Activated T-helper 2 cell treated with anti-CD3 and anti-CD28 coated beads, Interferon-gamma antibody, Interleukin-2, Interleukin-4, amounts not matched to agents 10 μg/mL and 5 μg/mL and 100 μg/mL, durations not matched to agents 14 hours and 24 hours and 36 hours (primary cell): ENCODE results near the gene HS3ST3A1. TPM values are rescaled to one million over a fixed set of nuclear protein-coding genes. Genes with fewer than 3 reads are reported as not detected.

Experiments used
- DNase-seq: peaks from one replicate; pipeline ENCODE4 v3.0.0; 2021; ENCODE audit warnings: low spot score
- H3K27ac Mint-ChIP-seq: one replicate; pipeline ENCODE4 v1.8.0; 2021; ENCODE audit warnings: mixed read lengths
- H3K27me3 Mint-ChIP-seq: one replicate; pipeline ENCODE4 v1.8.0; 2021; ENCODE audit warnings: low read depth, mixed read lengths
- H3K36me3 Mint-ChIP-seq: one replicate; pipeline ENCODE4 v1.8.0; 2021; ENCODE audit warnings: low read depth, mixed read lengths
- H3K4me1 Mint-ChIP-seq: one replicate; pipeline ENCODE4 v1.8.0; 2021; ENCODE audit warnings: low read depth, mixed read lengths
- H3K4me3 Mint-ChIP-seq: one replicate; pipeline ENCODE4 v1.8.0; 2021; ENCODE audit warnings: low read depth, mild to moderate bottlenecking, moderate library complexity, mixed read lengths
- H3K9me3 Mint-ChIP-seq: one replicate; pipeline ENCODE4 v1.8.0; 2021; ENCODE audit warnings: mixed read lengths
- intact Hi-C: fragments of 100-400 bp; cut with micrococcal nuclease; formaldehyde crosslinking; loops from one replicate; pipeline ENCODE4 v1.15.1; 2023
- total RNA-seq: library from RNA; stranded (reverse); gene quantifications from 2 replicates; pipeline ENCODE4 v1.2.3, GENCODE V29; 2022

The HS3ST3A1 gene
- total RNA-seq, 1 donor from 2014 or later: 1.2 TPM

- Mint-ChIP-seq H3K4me1 (no peaks in the 10 kb centered on the region), H3K36me3 (no peaks in the 10 kb centered on the region), H3K9me3 (no peaks in the 10 kb centered on the region), H3K4me3 (no peak overlapping the region), H3K27me3 (peaks cover 2% of the 10 kb centered on the region), H3K27ac (no peak overlapping the region)
- no peak for DNase-seq
- intact Hi-C loops: no loop called here
These were observed 25.0 kb upstream of the HS3ST3A1 start for GRCh38 chr17:13626703-13627102.

DNA sequence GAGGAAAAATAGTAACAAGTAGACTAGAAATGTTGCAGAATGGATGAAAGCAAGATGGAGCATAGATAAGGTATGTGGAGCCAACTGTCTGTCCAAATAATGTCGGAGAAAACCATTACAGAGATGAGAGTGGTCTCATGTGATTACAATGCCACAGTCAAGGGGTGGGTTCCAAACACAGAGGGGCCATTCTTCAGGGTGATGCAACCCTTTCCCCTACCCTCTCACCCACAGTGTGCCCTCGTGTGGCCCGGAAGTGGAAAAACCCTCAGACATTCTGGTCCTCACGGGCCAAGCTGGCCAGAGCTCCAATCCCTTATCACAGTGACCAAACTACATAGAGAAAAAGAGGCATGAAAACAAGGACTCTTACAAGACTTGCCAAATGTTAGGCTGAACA is 17.7 kb upstream of the HS3ST3A1 start:
- intact Hi-C loops: no loop called here
- Mint-ChIP-seq H3K4me3 (no peak overlapping the region), H3K36me3 (no peaks in the 10 kb centered on the region), H3K4me1 (no peaks in the 10 kb centered on the region), H3K27me3 (peaks cover 7% of the 10 kb centered on the region), H3K9me3 (no peaks in the 10 kb centered on the region), H3K27ac (no peak overlapping the region)
- DNase-seq: no peak

GRCh38 chr17:13616031-13616430 is 14.3 kb upstream of the HS3ST3A1 start:
- Mint-ChIP-seq H3K4me1 (no peaks in the 10 kb centered on the region), H3K9me3 (no peaks in the 10 kb centered on the region), H3K27ac (no peak overlapping the region), H3K27me3 (peaks cover 8% of the 10 kb centered on the region), H3K36me3 (no peaks in the 10 kb centered on the region), H3K4me3 (no peak overlapping the region)
- DNase-seq: no peak
- intact Hi-C loops: no loop called here

DNA sequence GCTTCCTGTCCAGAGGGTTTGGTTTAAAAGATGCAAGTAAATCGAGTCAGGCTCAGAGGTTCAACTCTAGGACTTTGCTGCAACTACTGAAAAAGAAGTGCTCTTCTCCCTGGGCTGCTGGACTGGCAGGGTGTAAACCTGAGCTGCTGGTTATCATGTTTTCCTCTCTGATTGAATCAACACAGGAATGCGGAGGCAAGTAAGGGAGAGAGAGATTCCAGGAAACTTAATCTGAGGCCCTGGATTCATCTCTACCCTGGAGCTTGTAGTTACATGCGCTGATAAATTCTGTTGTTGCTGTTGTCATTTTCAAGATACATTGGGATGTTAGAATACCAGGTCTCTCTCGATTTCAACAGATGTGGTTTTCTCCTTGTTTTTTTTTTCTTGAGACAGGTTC is 8.2 kb upstream of the HS3ST3A1 start:
- Mint-ChIP-seq H3K27me3 (peaks cover 12% of the 10 kb centered on the region), H3K9me3 (no peaks in the 10 kb centered on the region), H3K4me3 (no peak overlapping the region), H3K4me1 (no peaks in the 10 kb centered on the region), H3K36me3 (no peaks in the 10 kb centered on the region), H3K27ac (no peak overlapping the region)
- intact Hi-C loops: no loop called here
- DNase-seq: no peak

- Mint-ChIP-seq H3K4me3 (no peak overlapping the region), H3K36me3 (no peaks in the 10 kb centered on the region), H3K9me3 (no peaks in the 10 kb centered on the region), H3K27ac (no peak overlapping the region), H3K27me3 (peaks cover 62% of the 10 kb centered on the region), H3K4me1 (peaks cover 4% of the 10 kb centered on the region)
- no peak for DNase-seq
- intact Hi-C loops: no loop called here
These were observed 380 bp downstream of the HS3ST3A1 start for GRCh38 chr17:13601322-13601775.

- Mint-ChIP-seq H3K27ac (no peak overlapping the region), H3K4me3 (no peak overlapping the region), H3K9me3 (no peaks in the 10 kb centered on the region), H3K27me3 (peaks cover 64% of the 10 kb centered on the region), H3K4me1 (peaks cover 4% of the 10 kb centered on the region), H3K36me3 (no peaks in the 10 kb centered on the region)
- DNase-seq: no peak
- intact Hi-C loops: no loop called here
These were observed 1.0 kb downstream of the HS3ST3A1 start for GRCh38 chr17:13600475-13601321.

GRCh38 chr17:13599864-13600263 is 1.9 kb downstream of the HS3ST3A1 start:
- no peak overlapping the region for H3K4me3 Mint-ChIP-seq

DNA sequence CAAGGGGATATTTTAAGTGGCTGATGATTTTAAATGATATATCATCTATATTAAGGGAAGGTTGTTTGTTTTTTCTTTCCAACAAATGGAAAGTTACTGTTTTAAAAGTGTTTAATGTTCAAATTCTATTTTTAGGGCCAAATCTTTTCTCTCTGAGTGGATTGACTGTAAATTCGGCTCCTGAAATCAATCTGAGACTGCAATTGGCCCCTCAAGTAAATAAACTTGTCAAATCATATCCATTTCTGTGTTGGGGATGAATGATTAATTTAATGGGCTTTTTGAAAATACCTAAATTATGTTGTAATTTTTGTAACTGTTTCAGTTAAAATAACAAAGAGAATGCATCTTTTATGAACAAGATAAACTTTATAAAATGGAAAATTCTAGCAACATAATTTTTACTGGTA is 2.6 kb downstream of the HS3ST3A1 start:
- DNase-seq: no peak
- no peak overlapping the region for H3K27ac Mint-ChIP-seq
- peaks cover 11% of the 10 kb centered on the region for H3K4me1 Mint-ChIP-seq
- H3K9me3 Mint-ChIP-seq: no peaks in the 10 kb centered on the region
- no peaks in the 10 kb centered on the region for H3K36me3 Mint-ChIP-seq
- intact Hi-C loops: loop anchor here (5.0 kb wide), 1 partner anchor 603 kb away; no protein-coding TSS in a partner anchor
- peaks cover 67% of the 10 kb centered on the region for H3K27me3 Mint-ChIP-seq
- no peak overlapping the region for H3K4me3 Mint-ChIP-seq

More at GRCh38 chr17:13599864-13600263, 1.9 kb downstream of the HS3ST3A1 start:
- H3K4me1 Mint-ChIP-seq: peaks cover 8% of the 10 kb centered on the region
- no peak for DNase-seq
- intact Hi-C loops: loop anchor here (5.0 kb wide), 1 partner anchor 602 kb away; no protein-coding TSS in a partner anchor
- no peaks in the 10 kb centered on the region for H3K36me3 Mint-ChIP-seq
- H3K27ac Mint-ChIP-seq: no peak overlapping the region
- peaks cover 70% of the 10 kb centered on the region for H3K27me3 Mint-ChIP-seq
- H3K9me3 Mint-ChIP-seq: no peaks in the 10 kb centered on the region

DNA sequence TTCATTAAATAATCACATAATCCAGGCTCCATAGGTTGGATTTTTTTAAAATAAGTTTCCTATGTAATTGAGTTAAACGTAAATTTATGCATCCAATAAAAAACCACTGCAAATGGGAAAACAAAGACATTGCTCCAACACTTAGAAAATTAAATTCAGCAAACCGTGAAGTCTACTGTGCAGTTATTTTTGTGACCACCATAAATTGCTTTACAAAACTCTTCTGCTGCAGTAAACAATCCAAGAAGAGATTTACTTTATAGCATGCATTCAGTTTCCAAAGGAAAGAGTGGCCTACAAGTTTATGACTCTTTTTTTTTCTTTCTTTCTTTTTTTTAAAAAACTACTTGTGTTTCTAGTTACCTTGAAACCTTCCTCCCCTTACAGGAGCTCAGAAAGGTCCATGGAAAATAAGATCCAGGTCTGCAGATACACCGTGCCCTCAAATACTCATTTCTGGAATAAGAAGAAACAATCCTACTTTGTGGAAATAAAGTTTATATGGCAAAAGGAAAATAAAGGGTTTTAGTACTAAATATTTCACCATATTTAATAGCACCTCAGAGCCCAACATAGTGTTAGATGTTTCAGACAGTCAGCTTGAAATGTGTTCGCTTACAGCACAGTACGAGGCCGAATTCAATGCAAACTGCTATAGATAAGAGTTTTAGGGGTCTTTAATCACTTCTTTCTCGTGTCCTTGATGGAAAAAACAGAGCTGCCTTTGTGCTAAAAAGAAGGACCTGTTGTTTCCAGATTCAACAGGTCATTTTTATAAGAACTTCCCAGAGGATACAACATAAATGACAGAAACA is 3.2 kb downstream of the HS3ST3A1 start:
- Mint-ChIP-seq H3K27me3 (peaks cover 63% of the 10 kb centered on the region), H3K36me3 (no peaks in the 10 kb centered on the region), H3K4me1 (peaks cover 11% of the 10 kb centered on the region), H3K27ac (no peak overlapping the region), H3K4me3 (no peak overlapping the region), H3K9me3 (no peaks in the 10 kb centered on the region)
- DNase-seq: no peak
- intact Hi-C loops: loop anchor here (5.0 kb wide), 1 partner anchor 604 kb away; no protein-coding TSS in a partner anchor

DNA sequence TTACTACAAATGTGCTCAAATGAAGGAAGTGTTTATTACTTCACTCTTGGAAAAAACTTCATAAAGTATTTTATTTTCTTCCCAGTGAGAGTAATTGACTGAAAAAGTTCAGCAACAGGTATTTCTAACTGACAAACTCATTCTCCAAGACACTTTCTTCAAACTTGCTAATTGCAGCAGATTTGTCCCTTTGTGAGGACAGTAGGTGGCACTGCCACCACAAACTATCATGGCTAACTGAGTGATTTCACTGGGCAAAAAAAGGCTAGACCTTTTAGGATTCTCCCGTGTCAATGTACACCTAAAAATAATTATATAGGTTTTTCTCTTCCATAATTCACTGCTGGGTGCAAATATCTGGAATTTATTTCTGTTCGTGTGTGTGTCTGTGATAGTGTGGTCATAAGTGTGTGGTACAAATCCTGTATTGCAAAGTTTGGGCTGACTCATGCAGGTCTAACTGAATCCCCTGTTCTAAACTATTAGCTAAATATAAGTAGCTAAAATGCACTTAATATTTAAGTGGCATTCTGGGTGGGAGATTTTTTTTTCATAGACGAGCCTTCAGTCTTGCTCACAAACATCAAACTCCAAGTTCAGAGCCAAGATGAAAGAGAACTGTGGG is 3.9 kb downstream of the HS3ST3A1 start:
- Mint-ChIP-seq H3K27ac (no peak overlapping the region), H3K4me1 (peaks cover 11% of the 10 kb centered on the region), H3K36me3 (no peaks in the 10 kb centered on the region), H3K27me3 (peaks cover 60% of the 10 kb centered on the region), H3K4me3 (no peak overlapping the region), H3K9me3 (no peaks in the 10 kb centered on the region)
- peak; percentile 14 for DNase-seq
- intact Hi-C loops: loop anchor here (5.0 kb wide), 1 partner anchor 604 kb away; no protein-coding TSS in a partner anchor

GRCh38 chr17:13596241-13596923 is 5.3 kb downstream of the HS3ST3A1 start:
- no peak overlapping the region for H3K27ac Mint-ChIP-seq
- H3K4me1 Mint-ChIP-seq: peaks cover 8% of the 10 kb centered on the region
- DNase-seq: no peak
- H3K9me3 Mint-ChIP-seq: no peaks in the 10 kb centered on the region
- no peaks in the 10 kb centered on the region for H3K36me3 Mint-ChIP-seq
- intact Hi-C loops: loop anchor here (5.0 kb wide), 1 partner anchor 606 kb away; no protein-coding TSS in a partner anchor
- peaks cover 52% of the 10 kb centered on the region for H3K27me3 Mint-ChIP-seq
- no peak overlapping the region for H3K4me3 Mint-ChIP-seq

DNA sequence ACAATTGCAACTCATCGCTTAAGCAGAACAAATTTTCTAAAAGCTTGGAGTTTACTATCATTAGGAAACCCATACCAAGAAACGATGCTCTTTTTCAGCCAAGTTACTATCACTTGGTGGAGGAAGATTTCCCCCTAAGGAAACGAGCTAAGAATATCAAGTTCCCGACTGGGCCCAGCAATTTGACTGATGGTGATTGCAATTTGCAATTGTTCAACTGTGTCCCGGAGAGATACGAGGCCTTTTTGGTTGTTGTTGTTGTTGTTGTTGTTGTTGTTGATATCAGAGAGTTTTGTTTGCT is 6.2 kb downstream of the HS3ST3A1 start:
- H3K27me3 Mint-ChIP-seq: peaks cover 54% of the 10 kb centered on the region

More for the DNA sequence above, 6.2 kb downstream of the HS3ST3A1 start:
- no peak overlapping the region for H3K4me3 Mint-ChIP-seq
- H3K27ac Mint-ChIP-seq: no peak overlapping the region
- H3K4me1 Mint-ChIP-seq: peaks cover 8% of the 10 kb centered on the region
- DNase-seq: no peak
- intact Hi-C loops: loop anchor here (1.0 to 5.0 kb wide), 3 partner anchors 607 to 1331 kb away; no protein-coding TSS in a partner anchor
- H3K36me3 Mint-ChIP-seq: no peaks in the 10 kb centered on the region
- H3K9me3 Mint-ChIP-seq: no peaks in the 10 kb centered on the region
